ENCODE results near the gene TDRD10. TPM values are rescaled to one million over a fixed set of nuclear protein-coding genes. Genes with fewer than 3 reads are reported as not detected.

TDRD10 gene
- polyA plus RNA-seq, 1 experiment: not detected

DNA sequence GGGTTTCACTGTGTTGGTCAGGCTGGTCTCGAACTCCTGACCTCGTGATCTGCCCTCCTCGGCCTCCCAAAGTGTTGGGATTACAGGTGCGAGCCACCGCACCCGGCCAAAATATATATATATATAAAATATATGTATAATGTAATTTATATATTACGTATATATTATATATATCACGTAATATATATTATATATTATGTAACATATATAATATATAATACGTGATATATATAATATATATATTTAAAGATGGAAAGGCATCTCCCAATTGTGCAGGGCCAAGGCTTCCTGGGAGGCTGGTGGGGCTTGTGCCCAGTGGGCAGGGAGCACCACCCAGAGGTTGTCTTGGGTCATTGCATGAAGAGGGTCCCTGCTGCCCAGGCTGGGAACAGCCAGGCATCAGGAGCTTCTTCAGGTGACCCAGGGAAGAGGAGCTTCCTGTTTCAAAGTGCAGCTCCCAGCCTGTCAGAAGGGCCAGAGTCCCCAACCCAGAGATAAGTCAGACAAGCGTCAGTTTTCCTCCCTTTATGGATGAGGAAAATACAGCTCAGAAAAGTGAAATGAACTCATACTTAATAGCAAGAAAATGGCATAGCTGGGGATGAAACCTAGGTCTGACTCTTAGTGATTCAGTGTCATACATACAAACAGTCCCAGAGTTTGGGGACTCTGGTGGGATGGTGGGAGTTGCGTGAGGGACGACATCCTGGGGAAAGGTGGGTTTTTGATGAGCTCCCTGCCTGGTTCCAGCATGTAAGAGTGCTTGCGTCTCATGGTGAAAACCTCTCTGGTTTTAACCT is 44.4 kb downstream of the TDRD10 start:
- CTCF ChIA-PET: interaction anchor here (0.6 to 4.8 kb wide), 19 partner anchors 9 to 1198 kb away, joined by 3 to 43 read pairs (median 3); partner anchors contain the start of genes PGLYRP4 and UBE2Q1
- POLR2A ChIA-PET: interaction anchor here (0.6 kb wide), 1 partner anchor 678 kb away, joined by 3 read pairs; no protein-coding TSS in a partner anchor
- TF ChIP-seq, protein P1, sequence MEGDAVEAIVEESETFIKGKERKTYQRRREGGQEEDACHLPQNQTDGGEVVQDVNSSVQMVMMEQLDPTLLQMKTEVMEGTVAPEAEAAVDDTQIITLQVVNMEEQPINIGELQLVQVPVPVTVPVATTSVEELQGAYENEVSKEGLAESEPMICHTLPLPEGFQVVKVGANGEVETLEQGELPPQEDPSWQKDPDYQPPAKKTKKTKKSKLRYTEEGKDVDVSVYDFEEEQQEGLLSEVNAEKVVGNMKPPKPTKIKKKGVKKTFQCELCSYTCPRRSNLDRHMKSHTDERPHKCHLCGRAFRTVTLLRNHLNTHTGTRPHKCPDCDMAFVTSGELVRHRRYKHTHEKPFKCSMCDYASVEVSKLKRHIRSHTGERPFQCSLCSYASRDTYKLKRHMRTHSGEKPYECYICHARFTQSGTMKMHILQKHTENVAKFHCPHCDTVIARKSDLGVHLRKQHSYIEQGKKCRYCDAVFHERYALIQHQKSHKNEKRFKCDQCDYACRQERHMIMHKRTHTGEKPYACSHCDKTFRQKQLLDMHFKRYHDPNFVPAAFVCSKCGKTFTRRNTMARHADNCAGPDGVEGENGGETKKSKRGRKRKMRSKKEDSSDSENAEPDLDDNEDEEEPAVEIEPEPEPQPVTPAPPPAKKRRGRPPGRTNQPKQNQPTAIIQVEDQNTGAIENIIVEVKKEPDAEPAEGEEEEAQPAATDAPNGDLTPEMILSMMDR (IDR thresholded peaks at IDR 0.05; ENCODE audit: insufficient read depth, low read depth, low read length): peak; percentile 75
- peaks cover 15% of the 10 kb centered on the region for H3K36me3 ChIP-seq (ENCODE audit: control insufficient read depth, insufficient read depth, low read length)
- peaks cover 5% of the 10 kb centered on the region; the same call in 1 of the 2 replicates for H3K27me3 ChIP-seq (ENCODE audit: control insufficient read depth, insufficient read depth, low read length)
- no peak for DNase-seq (ENCODE audit: low read depth)
- no peak overlapping the region for H3K4me3 ChIP-seq (ENCODE audit: low read depth, low read length)

DNA sequence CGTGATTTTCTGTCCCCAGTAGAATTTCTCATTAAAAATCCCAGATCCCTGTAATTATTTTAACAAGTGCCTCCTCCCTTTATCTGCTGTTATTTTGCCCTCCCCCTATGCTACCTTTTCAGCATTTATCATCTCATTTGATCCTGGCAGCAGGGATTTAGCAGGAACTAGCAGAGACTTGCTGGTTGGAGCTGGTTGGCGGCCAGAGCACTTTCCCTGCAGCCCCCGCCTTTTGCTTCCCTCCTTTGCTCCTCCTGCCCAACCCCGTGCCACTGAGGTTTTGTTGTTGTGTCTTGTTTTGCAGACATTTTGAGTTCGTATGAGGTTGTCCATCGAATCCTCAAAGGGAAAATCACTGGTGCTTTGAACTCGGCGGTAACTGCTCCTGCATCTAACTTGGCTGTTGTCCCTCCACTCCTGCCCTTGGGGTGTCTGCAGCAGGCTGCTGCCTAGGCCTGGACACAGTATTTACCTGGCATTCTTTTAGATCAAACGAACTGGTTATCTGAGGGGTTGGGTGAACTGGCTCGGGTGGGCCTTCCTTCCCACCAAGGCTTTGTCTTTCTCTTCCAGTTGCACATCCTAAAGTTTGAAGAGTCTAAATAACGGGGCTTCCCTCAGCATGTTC is 45.2 kb downstream of the TDRD10 start:
- POLR2A ChIA-PET: interaction anchor here (0.6 kb wide), 1 partner anchor 678 kb away, joined by 3 read pairs; no protein-coding TSS in a partner anchor
- no peak for DNase-seq (ENCODE audit: low read depth)
- TF ChIP-seq, protein P1 (IDR thresholded peaks at IDR 0.05; ENCODE audit: insufficient read depth, low read depth, low read length): no peak
- Histone ChIP-seq H3K27me3 (ENCODE audit: control insufficient read depth, insufficient read depth, low read length) (peaks cover 5% of the 10 kb centered on the region; the same call in 1 of the 2 replicates), H3K4me3 (ENCODE audit: low read depth, low read length) (no peak overlapping the region), H3K36me3 (ENCODE audit: control insufficient read depth, insufficient read depth, low read length) (peaks cover 20% of the 10 kb centered on the region)
- CTCF ChIA-PET: interaction anchor here (0.6 to 4.8 kb wide), 16 partner anchors 8 to 1199 kb away, joined by 3 to 43 read pairs (median 4); partner anchors contain the start of genes PGLYRP4 and UBE2Q1

DNA sequence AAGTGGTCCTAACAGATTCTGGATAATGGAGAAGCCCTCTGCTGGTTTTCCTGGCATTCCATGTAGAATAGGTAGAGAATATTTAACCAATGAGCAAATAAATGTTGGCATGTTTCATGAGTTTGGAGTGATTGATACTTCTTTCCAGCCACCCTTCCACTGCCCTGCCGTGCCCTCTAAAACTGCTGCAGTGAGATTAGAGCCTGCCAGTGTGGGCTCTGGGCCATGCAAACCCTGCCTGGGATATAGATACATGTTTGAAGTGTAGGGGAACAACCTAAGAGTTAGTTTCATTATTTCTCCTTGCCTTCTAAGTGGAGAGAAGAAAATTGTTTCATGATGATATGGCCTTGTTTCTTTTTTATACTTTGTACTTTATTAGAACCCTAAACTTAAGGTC is 46.0 kb downstream of the TDRD10 start:
- H3K4me3 ChIP-seq (ENCODE audit: low read depth, low read length): no peak overlapping the region
- POLR2A ChIA-PET: no interaction called here
- CTCF ChIA-PET: interaction anchor here (0.9 to 4.8 kb wide), 4 partner anchors 13 to 537 kb away, joined by 3 to 43 read pairs (median 3); no protein-coding TSS in a partner anchor
- DNase-seq (ENCODE audit: low read depth): no peak
- peaks cover 24% of the 10 kb centered on the region for H3K36me3 ChIP-seq (ENCODE audit: control insufficient read depth, insufficient read depth, low read length)
- TF ChIP-seq, protein P1 (IDR thresholded peaks at IDR 0.05; ENCODE audit: insufficient read depth, low read depth, low read length): no peak
- peaks cover 1% of the 10 kb centered on the region; the same call in 1 of the 2 replicates for H3K27me3 ChIP-seq (ENCODE audit: control insufficient read depth, insufficient read depth, low read length)

DNA sequence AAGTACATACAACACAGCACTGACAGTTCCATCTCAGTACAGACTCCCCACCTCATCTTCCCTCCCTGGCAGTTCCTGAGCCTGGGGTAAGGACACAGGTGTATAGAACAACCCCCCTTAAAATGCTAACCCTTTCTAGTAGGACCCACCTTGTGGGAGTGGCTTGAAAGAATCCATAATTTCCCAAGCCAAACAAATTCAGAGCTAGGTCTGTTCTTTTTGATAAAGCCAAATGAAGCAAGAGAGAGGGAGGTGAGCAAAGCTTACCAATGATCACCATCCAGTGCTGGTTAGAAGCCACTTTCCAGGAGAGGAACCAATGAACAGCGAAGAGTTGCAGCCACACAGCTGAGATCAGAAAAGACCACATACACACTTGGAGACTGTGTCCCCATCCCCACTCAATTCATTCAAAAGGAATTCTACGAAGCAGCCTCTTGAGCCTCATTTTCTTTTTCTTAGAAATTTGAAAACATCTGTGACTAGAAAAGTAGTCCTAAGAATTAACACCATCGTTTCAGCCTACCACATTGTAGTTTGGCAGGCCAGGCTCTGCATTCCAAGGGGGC is 47.3 kb downstream of the TDRD10 start:
- TF ChIP-seq, protein P1 (IDR thresholded peaks at IDR 0.05; ENCODE audit: insufficient read depth, low read depth, low read length): no peak
- no peak for DNase-seq (ENCODE audit: low read depth)
- ChIA-PET POLR2A (no interaction called here), CTCF (interaction anchor here (0.7 to 4.8 kb wide), 3 partner anchors 56 to 70 kb away, joined by 3 to 43 read pairs (median 5); no protein-coding TSS in a partner anchor)
- peaks cover 30% of the 10 kb centered on the region for H3K36me3 ChIP-seq (ENCODE audit: control insufficient read depth, insufficient read depth, low read length)
- no peak overlapping the region for H3K4me3 ChIP-seq (ENCODE audit: low read depth, low read length)
- H3K27me3 ChIP-seq (ENCODE audit: control insufficient read depth, insufficient read depth, low read length): peaks cover 1% of the 10 kb centered on the region; the same call in 1 of the 2 replicates
